ENCODE measurements around the gene NMRK1.

Gene NMRK1

GRCh38 chr9:75054368-75055001 lies 33.5 kb downstream of the NMRK1 start:
- no peak for DNase-seq

DNA sequence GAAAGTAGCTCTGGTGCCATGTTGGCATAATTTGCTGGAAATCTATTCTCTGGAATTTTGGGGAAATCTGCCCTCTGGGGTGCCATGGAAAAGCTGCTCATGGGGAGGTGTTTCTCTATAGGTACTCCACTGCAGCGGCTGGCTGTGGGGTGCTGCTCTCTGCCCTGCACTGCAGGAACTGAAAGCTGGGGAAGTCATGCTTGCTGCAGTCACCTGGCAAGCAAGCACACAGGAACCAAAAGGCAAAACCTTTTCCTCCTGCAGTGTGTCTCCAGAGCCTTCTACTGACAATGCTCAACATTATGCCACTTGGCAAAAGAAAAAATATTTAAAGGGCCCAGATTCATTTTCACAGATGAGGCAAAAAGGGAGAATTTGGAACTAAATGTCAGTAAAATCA lies 34.1 kb downstream of the NMRK1 start:
- no peak for DNase-seq

DNA sequence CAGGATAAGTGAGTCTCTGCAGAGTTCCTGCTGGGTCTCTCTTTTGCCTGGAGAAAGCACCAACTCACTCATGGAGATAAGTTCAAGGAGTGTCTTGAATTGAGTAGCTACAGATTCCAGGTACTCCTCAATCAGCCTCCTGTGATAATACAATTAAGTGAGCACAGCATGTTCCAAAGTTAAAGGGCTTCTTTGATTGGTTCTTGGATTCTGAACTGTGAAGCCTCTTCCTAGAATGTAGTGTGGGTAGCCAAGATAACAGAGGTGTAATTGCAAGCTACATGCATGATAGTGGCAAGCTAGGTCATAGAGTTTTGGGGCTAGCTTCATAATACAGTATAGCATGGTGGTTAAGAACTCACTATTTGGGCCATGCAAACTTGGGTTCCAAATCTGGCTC lies 36.7 kb downstream of the NMRK1 start:
- DNase-seq = no peak

GRCh38 chr9:75047506-75047905 lies 40.4 kb downstream of the NMRK1 start:
- no peak for DNase-seq

- DNase-seq = no peak
Observed at GRCh38 chr9:75046725-75047345, 41.1 kb downstream of the NMRK1 start.

DNA sequence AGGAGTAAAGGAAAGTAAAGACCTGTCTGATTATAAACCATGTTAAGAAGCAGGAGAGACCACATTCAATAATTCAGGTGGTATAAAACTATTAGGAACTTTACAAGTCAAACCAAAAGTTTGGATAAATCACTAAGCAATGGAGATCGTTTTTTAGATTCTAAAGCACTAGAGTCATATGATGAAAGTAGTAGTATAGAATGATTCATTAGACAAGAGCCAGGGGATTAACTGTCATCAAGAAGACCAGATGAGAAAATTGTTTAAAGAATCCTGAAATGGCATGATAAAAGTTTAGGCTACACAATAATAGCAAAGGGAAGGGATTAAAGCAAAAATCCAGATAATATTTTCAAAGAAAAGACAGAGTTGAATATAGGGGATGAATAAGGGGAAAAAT lies 46.9 kb downstream of the NMRK1 start:
- DNase-seq = no peak

DNA sequence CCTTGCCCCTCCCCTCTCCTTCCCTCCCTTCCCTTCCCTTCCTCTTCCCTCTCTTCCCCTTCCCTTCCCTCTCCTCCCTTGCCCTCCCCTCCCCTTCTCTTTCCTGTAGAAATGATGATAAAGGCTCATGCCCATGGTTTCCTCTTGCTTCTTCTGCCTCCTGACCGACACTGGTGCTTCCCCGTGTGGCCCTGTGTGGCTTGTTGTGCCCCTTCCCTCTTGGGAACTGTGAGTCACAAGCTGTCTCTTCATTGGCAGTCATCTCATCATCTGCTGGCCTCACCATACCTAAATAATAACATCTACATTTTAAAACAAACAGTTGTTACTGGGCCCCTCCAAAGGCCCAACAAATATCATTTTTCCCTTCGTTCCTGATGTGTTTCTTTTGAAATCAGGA lies 48.2 kb downstream of the NMRK1 start:
- no peak for DNase-seq

GRCh38 chr9:75039009-75039408 lies 48.9 kb downstream of the NMRK1 start:
- DNase-seq = no peak

DNA sequence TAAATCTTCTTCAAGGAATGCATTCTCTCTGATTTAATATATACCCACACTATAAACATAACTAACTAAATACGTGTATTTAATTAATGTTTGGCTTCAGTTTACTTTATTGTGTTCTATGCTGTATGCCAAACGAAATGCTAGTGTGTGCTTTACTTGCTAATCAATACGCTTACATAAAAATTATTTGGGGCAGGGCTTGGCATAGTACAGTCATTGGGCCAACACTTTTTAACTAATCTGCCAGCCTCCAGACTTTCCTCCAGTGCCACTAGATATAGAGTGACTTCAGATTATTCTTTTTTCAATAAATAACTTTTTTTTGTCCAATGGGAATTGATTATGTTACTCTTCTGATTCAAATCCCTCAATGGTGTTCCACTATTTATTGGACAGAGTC lies 51.2 kb downstream of the NMRK1 start:
- no peak for DNase-seq

GRCh38 chr9:75033791-75034473 lies 54.0 kb downstream of the NMRK1 start:
- DNase-seq = no peak

DNA sequence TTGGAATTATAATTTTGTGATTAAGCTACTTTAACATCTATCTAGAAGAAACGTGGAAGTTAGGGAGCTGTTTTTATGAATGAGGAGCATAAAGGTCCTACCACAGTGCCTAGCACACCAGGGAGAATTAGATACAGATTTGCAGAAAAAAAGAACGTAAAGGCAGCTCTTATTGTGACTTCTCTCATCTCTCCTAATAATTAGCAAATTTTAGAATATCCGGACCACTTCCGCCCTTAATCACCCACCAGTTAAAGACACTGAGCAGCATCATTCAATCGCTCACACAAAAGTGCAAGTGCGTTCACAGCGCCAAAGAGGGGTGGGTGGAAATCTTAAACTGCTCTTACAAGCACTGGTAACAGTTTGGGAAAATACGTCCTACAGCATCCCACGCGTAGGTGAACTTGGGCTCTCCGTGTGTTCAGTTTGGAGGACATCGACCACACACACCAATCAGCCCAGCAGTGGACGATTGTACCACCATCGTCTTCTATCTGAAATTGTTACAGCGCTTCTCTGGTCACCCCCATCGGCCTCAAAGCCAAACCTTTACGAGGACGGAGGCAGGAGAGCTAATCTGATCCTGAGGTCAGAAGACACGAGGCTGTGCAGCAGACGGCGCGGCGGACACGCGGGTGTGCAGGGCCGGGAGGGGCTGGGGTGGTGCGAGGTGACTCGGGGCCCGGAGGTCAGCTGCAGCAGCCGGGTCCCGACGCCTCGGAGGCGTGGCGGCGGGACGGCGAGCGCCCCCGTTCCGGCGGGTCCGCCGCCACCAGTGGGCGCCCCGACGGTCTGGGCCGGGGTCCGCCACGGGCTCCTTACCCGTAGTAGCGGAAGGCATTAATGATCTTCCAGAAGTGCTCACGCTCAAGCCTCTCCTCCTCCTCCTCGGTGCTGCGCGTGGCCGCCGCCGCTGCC lies 60.5 kb downstream of the NMRK1 start:
- no peak for DNase-seq

DNA sequence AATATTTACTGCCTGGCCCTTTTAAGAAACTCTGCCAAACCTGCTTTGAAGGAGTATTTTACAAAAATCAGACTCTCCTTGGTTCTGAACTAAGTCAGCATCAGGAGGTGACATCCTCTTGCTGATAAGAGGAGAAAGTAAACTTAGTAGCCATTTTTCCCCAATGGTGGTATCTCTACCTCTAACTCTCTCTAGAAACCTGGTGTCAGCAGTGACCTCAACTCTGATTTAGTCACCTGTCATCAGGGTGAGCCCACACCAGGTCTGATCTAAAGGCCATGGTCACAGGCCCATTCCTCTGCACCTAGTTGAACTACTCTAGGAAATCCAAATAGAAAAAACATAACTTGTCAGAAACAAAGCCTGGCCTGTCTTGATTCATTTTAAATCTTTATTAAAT lies 64.1 kb downstream of the NMRK1 start:
- no peak for DNase-seq

DNA sequence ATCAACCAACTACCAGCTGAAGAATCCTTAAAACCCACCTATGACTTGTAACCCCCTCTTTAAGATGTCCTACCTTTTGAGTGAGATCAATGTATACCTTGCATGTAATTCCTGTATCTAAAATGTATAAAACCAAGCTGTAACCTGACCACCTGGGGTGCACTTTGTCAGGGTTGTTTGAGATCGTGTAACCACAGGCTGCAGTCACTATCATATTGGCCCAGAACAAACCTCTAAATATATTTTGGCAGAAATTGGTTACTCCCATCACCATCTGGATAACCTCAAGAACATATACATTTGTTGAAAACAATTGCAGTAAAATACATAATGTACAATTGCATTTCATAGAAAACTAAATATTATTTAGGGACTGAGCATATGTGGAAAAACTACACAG lies 68.3 kb downstream of the NMRK1 start:
- DNase-seq = no peak

- DNase-seq = no peak
Observed at GRCh38 chr9:75019022-75019421, 68.9 kb downstream of the NMRK1 start.

- DNase-seq = no peak
Observed at GRCh38 chr9:75017378-75017777, 70.6 kb downstream of the NMRK1 start.

DNA sequence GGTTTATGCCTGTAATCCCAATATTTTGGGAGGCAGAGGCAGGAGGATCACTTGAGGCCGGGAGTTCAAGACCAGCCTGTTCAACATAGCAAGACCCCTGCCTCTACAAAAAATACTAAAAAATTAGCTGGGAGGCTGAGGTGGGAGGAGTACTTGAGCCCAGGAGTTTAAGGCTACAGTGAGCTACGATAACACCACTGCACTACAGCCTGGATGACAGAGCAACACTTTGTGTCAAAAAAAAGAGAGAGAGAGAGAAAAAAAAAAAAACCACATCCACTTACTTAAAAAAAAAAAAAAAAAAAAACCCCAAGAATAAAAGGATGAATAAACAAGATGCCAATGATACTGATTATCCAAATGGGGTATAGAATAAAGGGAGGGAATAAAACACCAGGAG lies 74.2 kb downstream of the NMRK1 start:
- no peak for DNase-seq

Measured in NCI-H1092 (cell line).